HG03521 (cell line): ENCODE measurements around the gene RPUSD1.
"Not testable (repeated sequence)": the region's sequence is repeated elsewhere in the genome, so short reads cannot be mapped to it uniquely, and the experiment has no call there.

Experiments used
- ATAC-seq: cut with Tn5 transposase; IDR thresholded peaks from one replicate; pipeline ENCODE4 v1.9.1; 2021; ENCODE audit warnings: mild to moderate bottlenecking, moderate library complexity; ENCODE audit not compliant: unreplicated experiment

The RPUSD1 gene

GRCh38 chr16:785563-786535 lies 2.3 kb downstream of the RPUSD1 start:
- no peak for ATAC-seq

GRCh38 chr16:784431-784830 lies 3.8 kb downstream of the RPUSD1 start:
- no peak for ATAC-seq

GRCh38 chr16:783404-784161 lies 4.6 kb downstream of the RPUSD1 start:
- ATAC-seq: no peak

GRCh38 chr16:782766-783403 lies 5.3 kb downstream of the RPUSD1 start:
- no peak for ATAC-seq

GRCh38 chr16:782258-782657 lies 5.9 kb downstream of the RPUSD1 start:
- no peak for ATAC-seq

GRCh38 chr16:781346-782010 lies 6.7 kb downstream of the RPUSD1 start:
- ATAC-seq: no peak

GRCh38 chr16:780296-780695 lies 7.9 kb downstream of the RPUSD1 start:
- no peak for ATAC-seq

- no peak for ATAC-seq
Measured at GRCh38 chr16:779561-779960, 8.6 kb downstream of the RPUSD1 start.

GRCh38 chr16:778909-779527 lies 9.2 kb downstream of the RPUSD1 start:
- no peak for ATAC-seq

- ATAC-seq: no peak
Measured at GRCh38 chr16:778447-778846, 9.7 kb downstream of the RPUSD1 start.

GRCh38 chr16:777826-778225 lies 10.4 kb downstream of the RPUSD1 start:
- ATAC-seq: no peak

GRCh38 chr16:776824-777223 lies 11.4 kb downstream of the RPUSD1 start:
- no peak for ATAC-seq

- not testable (repeated sequence) for ATAC-seq
Measured at GRCh38 chr16:776298-776697, 11.9 kb downstream of the RPUSD1 start.

- ATAC-seq: no peak
Measured at GRCh38 chr16:775236-775796, 12.9 kb downstream of the RPUSD1 start.

- no peak for ATAC-seq
Measured at GRCh38 chr16:774086-775001, 13.8 kb downstream of the RPUSD1 start.

- no peak for ATAC-seq
Measured at GRCh38 chr16:772959-773358, 15.2 kb downstream of the RPUSD1 start.

- ATAC-seq: no peak
Measured at GRCh38 chr16:770411-770810, 17.8 kb downstream of the RPUSD1 start.

GRCh38 chr16:769934-770333 lies 18.2 kb downstream of the RPUSD1 start:
- ATAC-seq: no peak

GRCh38 chr16:769184-769784 lies 18.9 kb downstream of the RPUSD1 start:
- no peak for ATAC-seq
